Measurements from ENCODE around the gene RND2. TPM values are rescaled to one million over a fixed set of nuclear protein-coding genes. Genes with fewer than 3 reads are reported as not detected.

The RND2 gene
- total and polyA plus RNA-seq, 2 of the 13 experiments (the other 11 are each of a cell fraction or from before 2014, with no cell fraction given), result 0.05 to 0.11 TPM

- no peak for TF ChIP-seq ZNF562 (CRISPR knock-in tag; IDR thresholded peaks at IDR 0.05; ENCODE audit: borderline replicate concordance)
- no peak for TF ChIP-seq ZNF501 (CRISPR knock-in tag; IDR thresholded peaks at IDR 0.05)
- no peak for TF ChIP-seq ATRX (CRISPR knock-in tag; IDR thresholded peaks at IDR 0.05; ENCODE audit: borderline replicate concordance)
- no peak for TF ChIP-seq HBP1 (CRISPR knock-in tag; IDR thresholded peaks at IDR 0.05; ENCODE audit: low read depth)
- no peak for TF ChIP-seq CEBPB (IDR thresholded peaks at IDR 0.05; ENCODE audit: borderline replicate concordance, low read depth, low read length)
- TF ChIP-seq ZNF296 (CRISPR knock-in tag; conservative IDR thresholded peaks at IDR 0.05), result no peak
- TF ChIP-seq ATF3 (CRISPR knock-in tag; IDR thresholded peaks at IDR 0.05), result 0 out of 2 replicates have a peak, but pooled peaks have one; percentile 6
- TF ChIP-seq ZNF496 (CRISPR knock-in tag; IDR thresholded peaks at IDR 0.05; ENCODE audit: insufficient replicate concordance), result no peak
- TF ChIP-seq KDM6A (CRISPR knock-in tag; IDR thresholded peaks at IDR 0.05; ENCODE audit: low read depth), result peak; percentile 79; the same call in 1 of the 2 replicates
- TF ChIP-seq REL (CRISPR knock-in tag; conservative IDR thresholded peaks at IDR 0.05), result no peak
- peak; percentile 74 for TF ChIP-seq ATF1 (CRISPR knock-in tag; IDR thresholded peaks at IDR 0.05)
- peak; percentile 64 for TF ChIP-seq ZBTB43 (CRISPR knock-in tag; conservative IDR thresholded peaks at IDR 0.05)
- TF ChIP-seq HIC2 (CRISPR knock-in tag; IDR thresholded peaks at IDR 0.05; ENCODE audit: low read depth), result peak; percentile 50; the same call in 1 of the 2 replicates
- TF ChIP-seq ERF (CRISPR knock-in tag; IDR thresholded peaks at IDR 0.05), result peak; percentile 21; the same call in 1 of the 2 replicates
- no peak for TF ChIP-seq ZNF780A (CRISPR knock-in tag; IDR thresholded peaks at IDR 0.05)
- no peak for TF ChIP-seq U2AF2 (IDR thresholded peaks at IDR 0.05; ENCODE audit: low read depth, low read length)
- no peak for TF ChIP-seq ZNF547 (CRISPR knock-in tag; IDR thresholded peaks at IDR 0.05)
- TF ChIP-seq ZNF3 (CRISPR knock-in tag; IDR thresholded peaks at IDR 0.05), result no peak
- TF ChIP-seq SCMH1 (CRISPR knock-in tag; IDR thresholded peaks at IDR 0.05; ENCODE audit: borderline replicate concordance), result no peak
- peak; percentile 14; the same call in 1 of the 2 replicates for TF ChIP-seq TRAFD1 (CRISPR knock-in tag; IDR thresholded peaks at IDR 0.05; ENCODE audit: borderline replicate concordance)
- TF ChIP-seq REPIN1 (CRISPR knock-in tag; IDR thresholded peaks at IDR 0.05; ENCODE audit: borderline replicate concordance, low read depth), result peak; percentile 17; the same call in 1 of the 2 replicates
- 0 out of 2 replicates have a peak, but pooled peaks have one; percentile 7 for TF ChIP-seq MED13 (CRISPR knock-in tag; IDR thresholded peaks at IDR 0.05)
- TF ChIP-seq GATA4 (IDR thresholded peaks at IDR 0.05; ENCODE audit: borderline replicate concordance, low read depth), result peak; percentile 86; the same call in 1 of the 2 replicates
These were observed 14.2 kb upstream of the RND2 start (continued) for GRCh38 chr17:43010667-43011308.

All from HepG2 (cell line).